ENCODE data around the gene TMOD4. TPM values are rescaled to one million over a fixed set of nuclear protein-coding genes. Genes with fewer than 3 reads are reported as not detected.

TMOD4 gene
- total RNA-seq, 1 experiment from 2014 or later, result not detected

DNA sequence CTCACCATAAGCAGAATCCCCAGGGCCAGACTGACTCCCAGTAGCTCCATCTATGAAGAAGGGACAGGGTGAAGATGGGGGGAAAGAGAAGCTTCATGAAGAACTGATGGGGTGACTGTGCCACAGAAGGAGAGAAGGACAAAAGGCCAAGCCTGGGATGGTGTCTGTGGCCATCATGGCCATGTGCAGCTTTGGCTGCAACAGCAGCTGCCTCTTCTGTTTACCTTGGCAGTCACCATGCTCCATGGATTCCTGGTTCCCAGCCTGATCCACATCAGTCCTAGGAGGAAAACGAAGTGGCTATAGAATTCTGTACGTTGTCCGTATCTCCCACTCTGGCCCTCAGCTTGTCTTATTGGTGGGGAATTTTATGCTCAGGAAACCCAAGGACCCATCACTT is 41.4 kb downstream of the TMOD4 start:
- Histone ChIP-seq H3K9me2 (ENCODE audit: insufficient read depth) (no peaks in the 10 kb centered on the region), H3K9me3 (ENCODE audit: insufficient read depth, low read depth) (no peaks in the 10 kb centered on the region), H4K20me1 (ENCODE audit: insufficient read depth) (no peaks in the 10 kb centered on the region), H2AFZ (no peak overlapping the region), H3K4me2 (no peak overlapping the region), H3F3A (ENCODE audit: insufficient read depth, low read depth) (peaks cover 12% of the 10 kb centered on the region; the same call in 1 of the 2 replicates), H3K4me1 (replicated peaks; ENCODE audit: insufficient read depth) (no peaks in the 10 kb centered on the region), H3K79me2 (ENCODE audit: low read depth) (no peaks in the 10 kb centered on the region), H3K27ac (no peak overlapping the region), H3K27me3 (ENCODE audit: insufficient read depth, low read depth) (peaks cover 18% of the 10 kb centered on the region; the same call in 1 of the 2 replicates), H3K36me3 (ENCODE audit: low read depth) (no peaks in the 10 kb centered on the region), H3K4me3 (no peak overlapping the region)
- TF ChIP-seq EZH2 (IDR thresholded peaks at IDR 0.05; ENCODE audit: low read depth) (no peak), CTCF (conservative IDR thresholded peaks at IDR 0.05) (no peak)
- DNase-seq, result no peak
- BruUV-seq (replicated peaks), result no TSS peak
- intact Hi-C loops (cut with micrococcal nuclease; ENCODE audit: unreplicated experiment), result no loop called here
- CTCF ChIA-PET, result no interaction called here
- POLR2A ChIA-PET (ENCODE audit: unreplicated experiment), result no interaction called here

DNA sequence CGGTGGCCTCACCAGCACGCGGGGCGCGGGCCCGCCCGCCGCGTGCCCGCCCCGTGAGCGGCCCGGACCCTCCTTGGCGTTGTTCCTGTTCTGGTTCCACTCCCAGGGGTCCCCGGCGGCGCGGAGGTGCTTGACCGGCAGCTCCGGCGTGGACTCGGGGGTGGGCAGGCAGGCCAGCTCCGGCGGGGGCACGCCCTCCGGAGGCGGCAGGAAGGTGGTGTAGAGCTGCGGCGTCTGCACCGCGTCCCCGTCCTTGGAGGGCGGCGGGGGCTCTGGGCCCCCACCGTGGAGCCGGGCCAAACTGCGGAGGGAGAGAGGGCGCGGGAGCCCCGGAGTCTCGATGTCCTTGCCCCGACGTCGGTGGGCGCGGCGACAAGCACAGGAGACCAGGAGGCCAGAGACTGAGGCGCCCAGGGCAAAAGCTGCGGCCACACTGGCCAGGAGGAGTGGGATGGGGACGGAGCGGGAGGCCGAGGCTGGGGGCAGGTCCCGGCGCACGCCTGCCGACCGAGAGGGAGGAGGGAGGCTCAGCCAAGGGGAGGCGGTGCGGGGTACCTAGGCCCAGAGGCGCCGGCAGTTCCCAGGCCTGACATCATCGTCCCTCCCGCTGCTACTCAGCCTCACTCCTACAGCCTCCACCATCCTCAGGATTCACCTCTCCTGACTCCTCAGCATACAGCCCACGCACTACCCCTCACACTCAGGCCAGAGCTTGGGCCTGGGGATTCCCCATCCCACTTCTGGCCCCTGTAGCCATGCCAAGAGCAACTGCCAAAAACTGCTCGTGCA is 42.6 kb downstream of the TMOD4 start:
- H3K36me3 ChIP-seq (ENCODE audit: low read depth), result no peaks in the 10 kb centered on the region
- H3K79me2 ChIP-seq (ENCODE audit: low read depth), result no peaks in the 10 kb centered on the region
- no TSS peak for BruUV-seq (replicated peaks)
- no peaks in the 10 kb centered on the region for H3K4me1 ChIP-seq (replicated peaks; ENCODE audit: insufficient read depth)
- H4K20me1 ChIP-seq (ENCODE audit: insufficient read depth), result no peaks in the 10 kb centered on the region
- no peak overlapping the region for H2AFZ ChIP-seq
- TF ChIP-seq CTCF (conservative IDR thresholded peaks at IDR 0.05) (no peak), EZH2 (IDR thresholded peaks at IDR 0.05; ENCODE audit: low read depth) (no peak)
- no peak overlapping the region for H3K27ac ChIP-seq
- CTCF ChIA-PET, result no interaction called here
- H3K9me2 ChIP-seq (ENCODE audit: insufficient read depth), result no peaks in the 10 kb centered on the region
- DNase-seq, result no peak
- peaks cover 18% of the 10 kb centered on the region; the same call in 1 of the 2 replicates for H3K27me3 ChIP-seq (ENCODE audit: insufficient read depth, low read depth)
- POLR2A ChIA-PET (ENCODE audit: unreplicated experiment), result no interaction called here
- H3K9me3 ChIP-seq (ENCODE audit: insufficient read depth, low read depth), result no peaks in the 10 kb centered on the region
- peaks cover 14% of the 10 kb centered on the region; the same call in 1 of the 2 replicates for H3F3A ChIP-seq (ENCODE audit: insufficient read depth, low read depth)
- no peak overlapping the region for H3K4me3 ChIP-seq
- no peak overlapping the region for H3K4me2 ChIP-seq
- intact Hi-C loops (cut with micrococcal nuclease; ENCODE audit: unreplicated experiment), result no loop called here

DNA sequence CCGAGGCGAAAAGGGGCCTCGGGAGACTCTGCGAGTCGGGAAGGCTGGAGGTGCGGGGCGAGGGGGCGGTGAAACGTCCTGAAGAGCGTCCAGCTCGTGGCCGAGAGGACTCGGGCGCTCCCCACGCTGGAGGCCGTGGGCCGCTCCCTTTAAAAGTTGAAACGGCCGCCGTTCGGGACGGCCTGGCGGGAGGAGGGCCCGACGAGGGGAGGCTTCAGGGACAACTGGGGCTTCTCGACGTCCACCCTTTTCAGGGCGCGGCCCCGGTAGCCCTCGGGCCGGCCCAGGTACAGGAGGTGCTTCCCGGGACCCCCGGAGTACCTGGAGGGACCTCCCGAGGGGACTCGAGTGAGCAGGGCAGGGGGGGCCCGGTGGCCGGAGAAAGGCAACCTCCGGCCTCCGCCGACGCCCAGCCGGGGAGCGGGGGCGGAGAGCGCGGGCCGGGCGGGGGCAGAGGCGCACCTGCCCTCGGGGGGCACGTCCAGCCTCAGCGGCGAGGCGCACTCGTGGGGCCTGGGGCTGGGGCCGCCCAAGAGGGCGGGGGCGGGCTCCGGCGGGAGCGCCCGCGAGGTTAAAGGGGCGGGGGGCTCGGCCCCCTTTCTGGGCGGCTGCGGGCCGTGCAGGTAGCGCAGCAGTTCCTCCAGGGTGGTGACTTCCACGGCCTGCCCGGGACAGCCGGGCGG is 43.3 kb downstream of the TMOD4 start:
- no peak for DNase-seq
- no peak overlapping the region for H3K4me3 ChIP-seq
- peaks cover 14% of the 10 kb centered on the region; the same call in 1 of the 2 replicates for H3F3A ChIP-seq (ENCODE audit: insufficient read depth, low read depth)
- ChIA-PET POLR2A (ENCODE audit: unreplicated experiment) (no interaction called here), CTCF (interaction anchor here (0.6 kb wide), 1 partner anchor 61 kb away, joined by 3 read pairs; no protein-coding TSS in a partner anchor)
- intact Hi-C loops (cut with micrococcal nuclease; ENCODE audit: unreplicated experiment), result no loop called here
- no peaks in the 10 kb centered on the region for H3K4me1 ChIP-seq (replicated peaks; ENCODE audit: insufficient read depth)
- no peaks in the 10 kb centered on the region for H3K36me3 ChIP-seq (ENCODE audit: low read depth)
- no TSS peak for BruUV-seq (replicated peaks)
- no peaks in the 10 kb centered on the region for H3K79me2 ChIP-seq (ENCODE audit: low read depth)
- H4K20me1 ChIP-seq (ENCODE audit: insufficient read depth), result no peaks in the 10 kb centered on the region
- no peak overlapping the region for H3K4me2 ChIP-seq
- no peaks in the 10 kb centered on the region for H3K9me3 ChIP-seq (ENCODE audit: insufficient read depth, low read depth)
- no peak overlapping the region for H2AFZ ChIP-seq
- H3K27me3 ChIP-seq (ENCODE audit: insufficient read depth, low read depth), result peaks cover 18% of the 10 kb centered on the region; the same call in 1 of the 2 replicates
- TF ChIP-seq CTCF (conservative IDR thresholded peaks at IDR 0.05) (no peak), EZH2 (IDR thresholded peaks at IDR 0.05; ENCODE audit: low read depth) (no peak)
- no peaks in the 10 kb centered on the region for H3K9me2 ChIP-seq (ENCODE audit: insufficient read depth)
- H3K27ac ChIP-seq, result no peak overlapping the region

Data from PC-9 (cell line).